ENCODE results near the gene CCDC141.

Gene CCDC141

GRCh38 chr2:178865146-178865936 lies 184.6 kb downstream of the CCDC141 start:
- no peak for DNase-seq

GRCh38 chr2:178863856-178864620 lies 185.9 kb downstream of the CCDC141 start:
- no peak for DNase-seq

- DNase-seq = no peak
Measured at GRCh38 chr2:178863130-178863855, 186.6 kb downstream of the CCDC141 start.

GRCh38 chr2:178860551-178860950 lies 189.4 kb downstream of the CCDC141 start:
- no peak for DNase-seq

DNA sequence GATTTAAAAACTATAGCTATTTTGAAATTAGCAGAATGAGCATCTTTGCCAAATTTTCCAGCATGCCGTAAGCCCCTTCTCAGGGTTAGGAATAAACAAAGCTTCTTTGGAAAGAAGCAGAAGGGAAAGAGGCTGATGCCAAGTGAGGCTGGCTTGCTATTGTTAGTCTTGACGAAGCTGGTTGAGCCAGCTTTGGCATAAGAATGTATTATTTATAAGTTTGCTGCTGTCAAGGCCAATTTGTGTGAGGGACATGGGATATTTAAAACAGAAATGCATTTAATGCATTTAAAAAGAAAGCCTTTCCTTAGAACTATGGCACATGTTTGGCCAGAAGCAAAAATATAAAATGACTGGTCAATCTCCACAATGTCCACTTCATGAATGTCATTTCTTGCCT lies 190.2 kb downstream of the CCDC141 start:
- DNase-seq = no peak

GRCh38 chr2:178858896-178859625 lies 190.9 kb downstream of the CCDC141 start:
- DNase-seq = no peak

- DNase-seq = no peak
Measured at GRCh38 chr2:178855151-178855550, 194.8 kb downstream of the CCDC141 start.

- no peak for DNase-seq
Measured at GRCh38 chr2:178848335-178848734, 201.6 kb downstream of the CCDC141 start.

- no peak for DNase-seq
Measured at GRCh38 chr2:178846458-178846802, 203.5 kb downstream of the CCDC141 start.

- no peak for DNase-seq
Measured at GRCh38 chr2:178845566-178846457, 204.1 kb downstream of the CCDC141 start.

GRCh38 chr2:178844701-178845100 lies 205.2 kb downstream of the CCDC141 start:
- DNase-seq = no peak

- no peak for DNase-seq
Measured at GRCh38 chr2:178844269-178844668, 205.7 kb downstream of the CCDC141 start.

- DNase-seq = no peak
Measured at GRCh38 chr2:178843697-178844096, 206.2 kb downstream of the CCDC141 start.

DNA sequence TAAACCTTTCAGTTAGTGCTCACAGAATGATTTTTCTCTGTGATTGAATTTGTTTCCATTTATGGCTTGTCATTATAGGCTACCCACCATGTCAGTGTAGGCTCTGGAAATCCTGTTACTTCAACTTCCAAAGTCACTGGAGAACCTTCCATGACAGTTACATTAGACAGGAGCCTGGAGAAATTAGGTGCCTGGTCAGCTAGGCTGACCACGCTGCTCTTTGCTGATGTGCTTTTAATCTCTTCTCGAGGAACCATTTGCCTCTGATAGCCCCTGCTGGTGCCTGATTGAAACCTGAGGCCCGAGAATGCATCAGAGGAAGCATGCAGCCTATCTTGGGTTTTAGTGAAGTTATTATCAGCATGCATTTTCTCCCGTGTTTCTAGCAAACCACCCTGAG lies 213.1 kb downstream of the CCDC141 start:
- no peak for DNase-seq

DNA sequence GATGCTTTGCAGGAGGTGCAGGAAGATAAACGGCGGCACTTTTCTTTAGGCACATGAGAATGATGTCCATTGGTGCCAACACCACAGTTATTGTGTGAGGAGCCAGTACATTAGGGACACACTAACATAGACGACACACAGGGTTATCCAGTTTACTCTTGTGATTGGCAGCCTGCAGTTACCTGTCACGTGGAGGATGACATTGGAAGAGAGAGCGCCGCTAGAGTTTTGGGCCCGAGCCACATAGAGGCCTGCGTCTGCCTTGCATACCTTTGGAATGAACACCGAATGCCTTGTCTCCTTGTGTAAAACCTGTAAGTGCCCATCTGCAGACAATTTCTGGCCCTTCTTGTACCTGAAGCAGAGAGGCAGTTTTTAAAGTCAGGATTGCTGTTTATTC lies 215.9 kb downstream of the CCDC141 start:
- no peak for DNase-seq

GRCh38 chr2:178833382-178833781 lies 216.6 kb downstream of the CCDC141 start:
- no peak for DNase-seq

DNA sequence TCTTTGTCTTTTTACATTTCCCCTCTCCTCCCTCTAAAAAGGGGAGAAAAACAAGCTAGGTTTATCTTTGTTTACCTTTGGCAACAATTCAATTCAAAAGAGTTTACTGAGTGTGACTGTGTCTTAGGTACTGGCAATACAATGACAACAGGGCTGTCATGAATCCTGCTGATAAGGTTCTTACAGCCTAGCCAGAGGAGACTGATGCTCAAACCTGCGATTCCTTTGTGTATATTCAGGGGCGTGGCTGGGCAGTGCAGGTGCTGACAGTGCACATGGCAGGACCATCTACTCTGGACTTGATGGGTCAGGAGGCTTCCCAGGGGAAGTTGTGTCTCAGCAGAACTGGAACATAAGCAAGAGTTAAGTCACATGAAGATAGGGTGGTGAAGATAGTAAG lies 219.5 kb downstream of the CCDC141 start:
- no peak for DNase-seq

DNA sequence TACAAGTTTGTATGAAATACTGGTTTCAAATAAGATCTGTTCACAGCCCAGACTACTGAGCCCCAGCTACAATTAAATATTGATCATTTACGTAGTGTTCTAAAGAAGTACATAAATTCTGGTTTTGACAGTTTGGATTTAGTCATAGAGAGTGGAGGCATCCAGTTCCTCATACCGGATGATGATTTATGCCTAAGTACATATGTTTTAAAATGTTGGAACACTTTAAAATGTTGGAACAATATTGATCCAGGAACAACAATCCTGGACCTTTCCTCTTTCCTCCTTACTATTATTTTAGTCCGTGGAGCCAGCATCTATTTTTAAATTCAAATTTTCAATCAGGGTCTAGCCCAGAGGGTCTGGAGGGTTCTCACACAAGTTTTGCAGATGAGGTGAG lies 220.0 kb downstream of the CCDC141 start:
- DNase-seq = no peak

GRCh38 chr2:178829299-178829960 lies 220.5 kb downstream of the CCDC141 start:
- no peak for DNase-seq

- DNase-seq = no peak
Measured at GRCh38 chr2:178828486-178828881, 221.5 kb downstream of the CCDC141 start.

DNA sequence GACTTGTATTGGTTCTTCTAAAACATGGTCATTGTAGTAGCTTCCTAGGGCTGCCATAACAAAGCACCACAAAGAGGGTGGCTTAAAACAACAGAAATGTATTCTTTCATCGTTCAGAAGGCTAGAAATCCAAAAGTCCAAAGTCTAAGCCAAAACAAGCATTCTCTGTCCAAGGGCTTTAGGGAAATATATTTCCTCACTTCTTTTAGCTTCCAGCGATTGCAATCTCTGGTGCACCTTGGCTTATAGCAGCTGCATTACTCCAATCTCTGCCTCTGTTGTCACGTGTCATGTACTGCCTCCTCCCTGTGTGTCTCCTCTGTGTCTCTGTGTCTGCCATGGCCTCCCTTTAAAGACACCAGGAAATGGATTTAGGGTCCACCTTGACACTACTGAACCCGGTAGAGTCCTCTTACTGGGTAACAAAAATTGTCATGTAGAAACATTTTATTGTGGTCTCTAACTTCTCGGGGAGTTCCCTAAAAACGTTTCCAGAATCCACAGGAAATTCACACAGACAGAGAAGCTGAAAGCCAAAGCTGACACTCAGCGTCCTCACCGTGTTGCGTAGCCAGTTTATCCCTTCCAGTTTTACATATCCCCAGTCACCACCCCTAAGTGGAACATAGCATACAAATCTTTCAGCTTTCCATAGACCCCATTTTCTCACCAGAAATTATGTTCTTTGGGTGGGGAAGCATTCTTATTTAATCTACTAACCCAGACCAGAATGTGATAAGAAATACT lies 222.0 kb downstream of the CCDC141 start:
- no peak for DNase-seq

All from activated gamma-delta T cell (primary cell).